CD4-positive, alpha-beta T cell treated with Interferon alpha-2 for 1 hour (primary cell): ENCODE measurements around the gene PUM2.

Source experiments
- DNase-seq, 2 donors: peaks; one replicate each; pipeline ENCODE4 v3.0.0-alpha.2; 2020 to 2022

Gene PUM2

DNA sequence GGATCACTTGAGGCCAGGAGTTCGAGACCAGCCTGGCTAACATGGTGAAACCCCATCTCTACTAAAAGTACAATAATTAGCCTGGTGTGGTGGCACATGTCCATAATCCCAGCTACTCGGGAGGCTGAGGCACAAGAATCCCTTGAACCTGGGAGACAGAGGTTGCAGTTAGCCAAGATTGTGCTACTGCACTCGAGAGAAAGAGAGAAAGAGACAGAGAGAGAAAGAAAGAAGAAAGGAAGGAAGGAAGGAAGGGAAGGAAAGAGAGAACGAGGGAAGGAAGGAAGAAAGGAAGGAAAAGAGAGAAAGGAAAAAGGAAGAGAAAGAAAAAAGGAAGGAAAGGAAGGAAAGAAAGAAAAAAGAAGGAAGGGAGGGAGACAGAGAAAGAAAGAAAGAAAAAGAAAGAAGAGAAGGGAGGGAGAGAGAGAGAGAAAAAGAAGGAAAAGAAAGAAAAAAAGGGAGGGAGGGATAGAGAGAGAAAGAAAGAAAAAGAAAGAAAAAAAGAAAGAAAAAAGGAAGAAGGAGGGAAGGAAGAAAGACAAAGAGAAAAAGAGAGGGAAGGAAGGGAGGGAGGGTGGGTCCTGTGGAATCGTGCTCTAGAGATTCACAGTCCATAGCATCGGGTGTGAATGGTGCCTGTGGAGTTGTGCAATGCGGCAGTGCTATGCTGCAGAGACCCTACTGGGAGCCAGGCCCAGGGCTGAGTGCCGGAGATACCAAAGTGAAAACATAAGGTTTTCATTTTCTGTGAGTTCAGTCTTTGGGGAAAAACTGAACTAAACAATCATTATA lies 121.1 kb downstream of the PUM2 start:
- no peak for DNase-seq

DNA sequence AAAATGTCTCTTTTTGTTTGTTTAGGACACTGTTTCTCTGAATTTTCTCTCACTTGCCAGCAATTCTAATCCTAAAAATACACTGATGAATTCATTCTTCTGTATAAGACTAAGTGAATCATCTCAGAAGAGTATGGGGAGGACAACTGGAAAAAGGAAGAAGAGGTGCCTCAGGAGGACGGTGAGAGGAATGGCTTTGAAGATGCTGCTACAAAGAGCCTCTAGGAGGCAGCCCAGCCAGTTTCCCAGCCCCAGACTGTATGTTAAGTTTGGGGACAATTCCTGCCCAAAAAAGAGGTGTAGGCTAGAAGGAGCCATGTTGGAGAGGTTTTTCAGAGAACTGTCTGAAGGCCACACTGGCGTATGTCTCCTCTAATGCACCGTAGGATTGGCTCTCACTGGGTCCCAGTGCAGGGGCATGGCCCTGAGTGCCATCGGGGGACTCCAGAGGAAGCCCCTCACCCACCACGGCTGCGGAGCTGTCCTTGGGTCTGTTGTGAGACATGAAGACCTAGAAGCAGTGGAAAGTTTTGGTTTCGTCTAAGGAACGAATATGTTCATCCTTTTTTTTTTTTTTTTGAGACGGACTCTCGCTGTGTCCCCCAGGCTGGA lies 122.6 kb downstream of the PUM2 start:
- no peak for DNase-seq

DNA sequence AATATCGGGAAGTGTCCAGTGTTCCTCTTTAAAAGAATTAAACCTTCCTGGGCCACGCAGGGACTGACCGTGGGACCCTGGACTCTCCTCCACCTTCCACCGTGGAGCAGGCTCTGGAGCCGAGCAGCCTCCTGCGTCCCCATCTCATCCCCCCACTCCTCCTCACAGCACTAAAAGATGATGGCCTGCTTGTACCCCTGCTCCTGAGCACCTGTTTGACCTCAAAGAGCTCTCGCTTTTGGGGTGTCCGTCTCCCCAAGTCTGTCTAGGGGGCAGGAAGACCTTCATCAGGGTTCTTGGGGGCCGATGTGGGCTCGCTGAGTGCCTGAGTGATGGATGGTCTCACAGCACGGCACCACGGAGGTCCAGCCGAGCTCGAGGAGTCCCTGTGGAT lies 124.5 kb downstream of the PUM2 start:
- no peak for DNase-seq

DNA sequence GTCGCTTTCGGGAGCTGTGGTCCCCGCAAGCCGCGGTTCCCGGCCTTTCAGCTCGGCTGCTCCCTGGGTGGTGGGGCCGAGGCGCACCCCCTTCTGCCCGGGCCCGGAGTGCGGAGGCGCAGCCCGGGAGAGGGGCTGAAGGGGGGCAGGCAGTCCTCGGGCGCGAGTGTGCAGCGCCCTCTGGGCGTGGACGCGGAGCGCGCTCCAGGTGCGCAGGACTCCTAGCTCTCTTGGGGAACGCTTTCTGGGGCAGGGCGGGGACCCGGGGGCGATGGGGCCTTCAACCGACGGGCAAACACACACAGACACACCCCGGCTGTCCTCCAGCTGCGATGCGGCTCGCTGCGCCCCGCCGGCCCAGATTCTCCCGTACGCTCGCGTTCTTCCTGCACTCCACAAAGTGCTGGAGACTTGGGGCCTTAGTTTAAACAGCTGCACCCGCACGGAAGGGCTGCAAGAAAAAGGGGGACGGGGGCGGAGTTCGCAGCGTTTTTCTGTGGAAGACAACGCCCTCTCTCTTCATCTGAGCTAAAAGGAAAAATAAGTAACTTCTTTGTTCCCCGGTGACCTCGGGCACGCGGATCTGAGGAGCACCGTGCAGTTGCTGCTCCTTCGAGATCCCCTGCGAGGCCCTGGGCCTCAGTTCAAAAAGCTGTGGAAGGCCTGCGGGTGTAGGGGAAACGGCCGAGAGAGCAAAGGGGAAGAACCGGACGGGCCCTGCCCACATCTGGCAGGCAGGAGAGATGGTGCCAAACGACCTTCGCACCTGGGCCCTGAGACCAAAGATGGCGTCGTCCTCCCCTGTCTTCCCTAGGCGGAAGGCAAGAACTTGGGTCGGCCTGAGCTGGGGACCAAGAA lies 125.1 kb downstream of the PUM2 start:
- peak in 1 of 2 donors; percentile 16 for DNase-seq

DNA sequence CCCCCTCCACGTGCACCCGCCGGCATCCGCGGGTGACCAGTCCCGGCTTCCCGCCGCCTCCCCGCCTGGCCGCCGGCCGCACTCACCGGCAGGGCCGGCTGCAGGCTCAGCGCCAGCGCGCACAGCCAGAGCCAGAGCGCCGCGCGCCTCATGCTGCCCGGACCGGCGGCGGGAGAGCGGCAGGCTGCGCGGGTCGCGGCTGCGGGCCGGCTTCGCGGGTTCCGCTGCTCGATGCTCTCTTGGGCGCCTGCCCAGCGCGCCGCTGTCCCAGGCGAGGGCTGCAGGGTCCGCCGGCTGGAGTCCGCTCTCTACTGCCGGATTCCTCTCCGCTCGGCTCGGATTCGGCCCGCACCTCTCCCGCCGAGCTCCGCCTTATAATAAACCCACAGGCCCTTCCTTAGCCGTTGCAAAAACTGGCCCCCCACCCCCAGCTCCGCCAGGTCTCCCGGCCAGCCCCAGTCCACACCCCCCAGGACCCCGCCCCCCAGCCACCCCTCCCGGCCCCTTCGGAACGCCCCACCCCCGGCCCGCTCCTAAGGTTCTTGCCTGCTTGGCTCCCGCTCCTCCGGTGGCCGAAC lies 125.8 kb downstream of the PUM2 start, which contains the start of gene SDC1:
TSS of gene SDC1 (minus strand) at position 415 of the 578 bp plus-strand sequence. CDS start at position 152, 263 bp downstream.
- DNase-seq = no peak

DNA sequence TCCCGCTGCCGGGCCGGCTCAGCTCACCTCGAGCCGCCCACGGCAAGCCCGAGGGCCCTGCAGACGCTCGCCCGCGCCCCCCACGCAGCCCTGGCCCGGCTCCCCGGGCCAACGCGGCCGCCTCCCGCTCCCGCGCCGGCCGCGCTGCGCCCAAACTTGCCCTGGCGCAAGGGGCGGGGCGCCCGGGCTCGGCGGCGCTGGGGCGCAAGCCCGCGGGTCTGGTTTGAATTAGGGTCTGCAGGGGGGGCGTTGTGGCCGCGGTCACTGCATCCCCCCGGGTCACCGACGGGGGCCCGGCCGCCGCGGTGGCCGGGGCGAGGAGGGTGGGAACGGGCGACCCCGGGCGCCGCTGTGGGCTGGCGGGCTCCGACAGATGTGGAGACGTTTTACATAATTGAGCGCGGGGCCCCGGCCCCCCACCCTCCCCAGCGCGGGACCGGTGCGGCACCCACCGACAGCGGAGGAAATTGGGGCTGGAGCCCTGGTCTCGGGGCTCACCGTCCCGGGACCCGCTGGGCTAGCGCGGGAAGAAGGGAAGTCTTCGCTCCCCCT lies 126.4 kb downstream of the PUM2 start:
- DNase-seq = no peak

DNA sequence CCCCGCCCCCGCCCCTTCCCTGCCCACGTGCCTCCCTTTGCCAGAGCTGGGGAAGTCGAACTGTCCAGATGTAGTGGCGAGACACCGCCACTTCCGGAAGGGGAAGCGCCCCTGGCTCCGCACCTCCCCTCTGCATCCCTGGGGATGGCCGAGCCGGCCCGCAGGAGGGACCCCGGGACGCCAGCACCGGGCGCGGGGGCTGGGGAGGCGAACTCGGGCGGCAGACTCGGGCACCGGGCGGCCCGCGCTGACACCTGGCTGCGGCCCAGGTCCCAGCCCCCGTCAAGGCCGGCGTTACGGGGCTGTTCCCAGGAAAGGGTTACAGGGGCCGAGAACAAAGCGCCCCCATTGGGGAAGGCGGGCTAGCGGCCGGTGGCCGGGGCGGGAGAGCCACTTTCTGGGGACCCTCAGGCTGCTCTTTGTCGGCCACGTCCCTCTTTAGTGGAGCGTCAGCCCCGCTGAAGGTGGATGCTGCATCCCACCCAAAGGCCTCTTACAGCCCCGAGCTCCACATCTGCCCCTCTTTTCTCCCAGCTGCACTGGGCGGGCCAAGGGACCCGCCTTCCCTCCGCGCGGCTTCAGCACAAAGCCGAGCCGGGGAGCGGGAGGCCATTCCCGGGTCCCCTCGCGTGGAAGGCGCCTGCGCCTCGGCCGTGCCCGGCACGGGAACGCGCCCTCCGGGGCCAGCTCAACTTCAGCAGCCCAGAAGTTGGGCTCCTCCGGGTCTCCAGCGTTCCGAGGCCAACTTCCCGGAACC lies 127.1 kb downstream of the PUM2 start:
- no peak for DNase-seq

DNA sequence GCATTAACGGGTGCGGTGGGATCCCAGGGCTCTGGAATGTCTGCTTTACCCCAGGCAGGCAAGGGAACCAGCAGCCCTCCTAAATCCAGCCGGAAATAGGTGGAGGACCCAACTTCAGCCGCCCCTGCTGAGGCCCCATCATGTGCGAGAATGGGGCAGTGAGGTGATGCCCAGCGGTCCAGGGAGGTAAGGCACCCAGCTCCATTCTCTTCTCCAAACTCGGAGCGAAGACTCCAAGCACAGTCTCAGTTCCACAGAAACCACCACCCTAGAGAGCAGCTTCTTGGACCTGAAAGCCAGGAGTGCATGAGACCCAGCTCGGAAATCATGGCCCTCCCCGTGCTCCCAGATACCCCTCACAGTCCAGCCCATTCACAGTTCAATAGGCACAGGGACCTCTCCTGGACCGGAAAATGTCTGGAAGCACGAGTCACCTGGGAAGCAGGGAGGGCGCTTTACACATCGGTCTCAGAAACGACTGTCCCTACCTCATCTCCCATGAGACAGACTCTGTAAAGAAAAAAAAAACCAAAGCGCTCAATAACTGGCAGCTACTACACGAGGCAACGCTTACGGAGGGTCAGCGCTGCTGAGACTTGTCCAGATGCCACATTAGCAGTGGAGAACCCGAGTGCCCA lies 127.8 kb downstream of the PUM2 start:
- no peak for DNase-seq

DNA sequence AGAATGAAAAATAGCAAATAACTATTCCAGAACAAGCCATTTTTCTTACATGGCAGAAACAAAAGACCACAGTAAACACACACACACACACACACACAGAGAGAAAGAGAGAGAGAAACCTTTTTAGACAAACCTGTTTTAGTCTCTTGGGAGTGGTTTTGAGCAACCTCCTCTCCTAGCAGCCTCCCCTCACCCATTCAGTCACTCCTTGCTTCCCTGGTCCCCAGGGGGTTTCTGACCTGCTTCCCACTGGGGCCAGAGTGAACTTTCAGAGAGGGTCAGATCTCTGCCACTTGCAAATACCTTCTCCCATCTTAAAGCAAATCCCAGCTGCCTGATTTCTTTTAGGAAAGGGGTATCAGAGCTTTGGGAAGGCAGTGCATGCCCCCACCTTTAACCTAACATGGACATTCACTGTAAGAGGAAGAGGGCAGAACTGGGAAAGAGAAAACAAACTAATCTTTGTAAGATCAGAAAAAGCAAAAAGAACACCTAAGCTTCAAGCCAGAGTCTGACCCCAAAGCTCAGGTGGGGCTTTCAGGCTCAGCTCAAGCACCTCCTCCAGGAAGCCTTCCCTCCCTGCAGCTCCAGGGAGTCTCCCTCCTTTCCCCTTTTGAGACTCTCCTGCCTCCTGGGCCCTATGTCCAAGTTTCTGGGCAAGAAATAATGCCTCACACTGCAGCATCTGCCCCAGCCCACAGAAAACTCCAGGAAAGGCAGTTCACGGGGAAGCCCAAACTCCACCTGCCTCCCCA lies 128.5 kb downstream of the PUM2 start:
- no peak for DNase-seq

DNA sequence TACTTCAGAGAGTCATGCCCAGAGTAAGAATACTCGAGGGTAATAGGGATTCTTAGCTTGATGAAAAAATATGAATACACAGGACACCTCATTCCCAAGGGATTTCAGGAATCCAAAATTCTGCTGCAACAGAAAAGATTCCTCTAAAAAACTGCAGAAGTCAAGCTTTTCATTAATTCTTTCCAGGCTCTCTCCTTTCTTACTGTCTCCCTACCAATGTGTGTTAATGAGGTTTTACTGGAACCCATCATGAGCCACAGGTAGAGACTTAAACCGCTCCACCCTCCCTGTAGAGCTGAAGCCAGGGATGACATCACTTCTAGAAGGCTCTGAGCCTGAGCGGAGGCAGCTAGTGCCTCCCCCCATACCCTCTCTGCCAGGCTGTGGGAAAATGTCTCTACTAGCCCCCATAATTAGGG lies 129.1 kb downstream of the PUM2 start:
- no peak for DNase-seq

DNA sequence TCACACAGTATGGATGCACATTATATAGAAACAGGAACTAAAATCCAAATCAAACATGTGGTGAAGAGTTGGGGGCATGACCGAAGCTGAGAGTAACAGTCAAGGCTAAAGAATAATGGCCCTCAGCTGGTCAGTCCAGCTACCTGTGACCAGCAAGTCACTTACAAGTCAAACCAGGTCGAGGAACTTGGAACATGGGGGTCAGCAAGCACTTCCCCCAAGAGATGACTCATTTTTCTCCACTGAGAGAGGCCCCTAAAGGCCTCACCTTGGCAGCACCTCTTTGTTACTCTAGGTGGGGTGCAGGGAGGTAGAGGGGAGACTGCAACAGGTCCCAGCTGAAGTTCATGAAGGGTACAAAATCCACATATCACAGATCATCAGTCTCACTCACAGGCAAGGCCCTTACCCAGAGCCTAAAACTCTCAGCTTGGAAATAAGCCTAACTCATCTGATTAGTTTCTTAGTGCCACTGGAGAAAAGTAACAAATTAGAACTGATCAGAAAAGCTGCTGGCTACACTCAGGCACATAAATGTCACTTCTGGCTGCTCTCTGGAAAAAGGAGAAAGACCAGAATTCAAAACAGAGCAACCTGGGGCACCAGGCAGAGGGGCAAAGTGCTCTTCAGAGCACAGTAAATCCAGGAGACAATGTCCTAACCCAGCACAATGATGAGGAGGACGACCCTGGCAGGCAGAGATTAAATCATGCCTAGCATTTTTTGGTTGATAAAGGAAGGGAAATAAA lies 129.7 kb downstream of the PUM2 start:
- DNase-seq = no peak

DNA sequence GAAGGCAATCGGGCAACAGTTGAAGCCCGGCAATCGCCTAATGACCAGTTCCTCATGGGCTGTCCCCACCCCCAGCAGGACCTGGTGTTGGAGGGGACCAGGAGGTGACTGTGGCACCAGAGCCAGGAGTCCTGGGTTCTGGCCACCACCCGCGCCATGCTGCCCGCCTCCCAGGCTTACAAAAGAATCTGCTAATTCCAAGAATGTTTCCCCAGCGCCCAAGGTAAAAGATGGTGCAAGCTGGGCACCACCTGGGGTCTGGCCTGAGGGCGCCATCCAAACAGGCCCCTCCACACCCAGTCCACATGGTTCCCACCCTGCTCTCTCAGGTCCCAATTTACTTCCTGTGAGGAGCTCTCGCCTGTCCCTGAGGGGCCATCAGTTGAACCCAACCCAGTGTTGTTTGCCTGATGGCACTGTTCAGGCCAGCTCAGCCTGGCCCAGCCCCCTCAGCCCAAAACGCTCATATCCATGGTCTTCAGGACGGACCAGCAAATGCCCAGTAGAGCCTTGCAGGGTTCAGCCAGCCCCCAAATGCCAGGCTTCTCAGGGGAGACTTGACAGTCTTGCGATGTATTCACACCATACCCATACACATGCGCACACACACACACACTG lies 130.8 kb downstream of the PUM2 start:
- DNase-seq = no peak

DNA sequence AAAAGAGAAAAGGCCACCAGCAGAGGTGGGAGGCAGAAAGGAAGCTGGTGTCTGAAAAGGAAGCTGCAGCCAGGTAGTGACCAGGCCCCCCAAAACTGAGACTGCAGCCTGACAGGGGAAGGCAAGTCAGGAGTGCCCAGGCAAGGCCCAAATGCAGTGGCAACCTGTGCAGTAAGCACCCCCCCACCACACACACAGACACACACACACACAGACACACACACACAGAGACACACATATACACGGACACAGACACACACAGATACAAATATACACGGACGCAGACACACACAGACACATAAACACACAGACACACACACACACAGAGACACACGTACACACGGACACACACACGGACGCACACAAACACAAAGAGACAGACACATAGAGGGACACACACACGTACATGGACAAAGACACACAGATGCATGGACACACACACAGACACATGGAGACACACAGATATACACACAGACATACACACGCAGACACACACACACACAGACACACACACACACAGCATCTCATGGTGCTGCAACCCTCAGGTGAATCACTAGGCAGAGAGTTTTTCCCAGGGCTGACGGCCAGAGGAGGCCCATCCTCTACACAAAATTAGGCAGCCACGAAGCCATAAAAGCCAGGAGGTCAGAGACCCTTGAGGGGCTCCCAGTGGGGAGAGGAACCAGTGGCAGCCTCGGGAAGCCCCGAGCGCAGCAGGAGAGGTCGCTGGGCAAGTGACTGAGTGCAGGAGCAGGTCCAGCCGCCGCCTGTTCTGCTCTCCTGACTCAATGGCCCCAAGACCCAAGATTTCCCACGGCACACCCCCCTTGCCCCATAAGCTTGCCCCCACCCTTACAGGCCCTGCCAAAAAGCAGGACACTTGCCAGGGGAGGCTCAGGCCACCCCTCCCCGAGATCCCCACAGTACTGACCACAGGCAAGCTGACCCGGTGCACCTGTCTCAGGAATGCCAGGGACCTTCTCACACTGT lies 132.0 kb downstream of the PUM2 start:
- DNase-seq = no peak

DNA sequence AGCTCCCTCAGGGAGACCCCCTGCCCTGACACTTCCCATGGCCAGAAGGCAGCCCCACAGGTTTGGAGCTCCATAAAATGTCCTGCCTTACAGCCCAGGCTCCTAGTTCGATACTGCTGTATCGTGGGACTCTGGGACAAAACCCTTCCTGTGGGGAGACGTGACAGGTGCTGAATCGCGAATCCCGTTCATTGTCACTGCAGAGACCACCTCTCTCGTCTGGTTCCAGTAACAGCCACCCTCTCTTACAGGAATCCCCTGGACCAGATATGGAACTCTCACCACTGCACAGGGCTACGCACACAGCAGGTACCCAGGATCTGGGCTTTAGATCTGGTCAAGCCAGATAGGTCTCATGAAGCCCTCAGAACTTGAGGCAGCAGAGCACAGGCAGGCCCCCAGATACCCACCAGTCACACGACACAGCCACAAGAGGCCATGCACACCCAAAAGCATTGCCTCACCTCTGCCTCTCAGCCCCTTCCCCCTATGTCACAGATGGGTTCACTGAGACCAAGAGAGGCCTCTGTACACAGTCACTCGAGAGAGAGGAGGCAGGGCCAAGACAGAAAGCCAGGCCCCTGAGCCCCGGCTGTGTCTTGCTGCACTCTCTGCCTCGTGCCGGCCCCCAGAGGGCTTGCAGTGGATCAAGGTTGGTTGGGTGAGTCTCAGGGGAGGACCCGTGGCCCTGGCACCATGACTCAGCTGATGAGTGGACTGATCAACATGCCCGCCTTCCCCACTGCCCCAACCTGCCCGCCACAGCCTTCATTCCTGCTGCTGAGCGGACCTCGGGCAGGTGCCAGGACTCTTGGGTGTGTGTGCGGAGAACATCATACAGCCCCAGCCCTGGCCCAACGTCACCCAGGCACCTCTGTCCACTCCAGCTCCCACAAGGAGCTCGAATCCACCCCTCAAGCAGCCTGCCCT lies 133.3 kb downstream of the PUM2 start:
- DNase-seq = no peak

DNA sequence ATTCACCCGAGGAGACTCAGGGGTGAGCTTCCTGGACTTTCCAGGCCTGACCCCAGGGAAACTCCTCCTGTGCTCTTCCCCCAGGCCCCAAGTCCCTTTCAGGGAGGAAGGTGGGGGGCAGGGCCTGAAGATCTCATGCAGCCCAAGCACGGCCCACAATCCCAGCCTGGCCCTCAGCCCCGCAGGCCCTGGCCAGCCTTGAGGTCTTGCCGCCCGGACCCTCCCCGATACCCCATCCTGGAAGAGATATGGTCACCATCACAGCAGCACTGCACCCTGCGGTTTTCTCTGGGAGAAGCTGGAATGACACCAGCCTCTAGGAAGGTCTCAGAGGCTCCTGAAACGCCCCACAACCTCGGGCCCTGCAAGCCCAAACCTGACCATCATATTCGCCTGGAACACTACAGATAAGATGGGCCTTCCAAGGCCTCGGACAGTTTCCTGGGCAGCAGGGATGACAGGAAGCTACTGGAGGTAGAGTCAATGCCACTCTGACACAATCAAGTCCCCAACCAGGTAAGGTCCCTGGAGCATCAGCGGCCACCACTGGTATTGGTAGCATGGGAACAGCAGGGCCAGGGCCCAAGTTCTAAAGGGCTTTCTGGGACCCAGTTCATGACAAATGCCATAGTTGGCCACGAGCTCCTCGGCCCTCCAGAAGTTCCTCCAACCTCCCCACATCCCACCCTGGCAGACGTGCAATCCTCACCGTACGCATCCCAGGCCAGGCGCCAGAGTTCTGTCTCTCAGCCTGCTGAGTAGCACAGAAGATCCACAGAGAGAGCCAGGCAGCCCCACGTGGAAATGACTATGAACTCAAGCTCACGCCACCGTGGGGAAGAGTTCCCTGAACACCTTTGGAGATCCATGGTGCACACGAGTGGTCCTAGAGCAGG lies 134.3 kb downstream of the PUM2 start:
- DNase-seq = no peak
